GM21423 (cell line): Measurements from ENCODE around the gene SCYGR3.

Experiments
- ATAC-seq: cut with Tn5 transposase; IDR thresholded peaks from one replicate; pipeline ENCODE4 v1.9.1; 2021; ENCODE audit warnings: mild to moderate bottlenecking, moderate library complexity; ENCODE audit not compliant: unreplicated experiment

Gene SCYGR3, protein sequence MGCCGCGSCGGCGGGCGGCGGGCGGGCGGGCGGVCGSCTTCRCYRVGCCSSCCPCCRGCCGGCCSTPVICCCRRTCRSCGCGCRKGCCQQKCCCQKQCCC

DNA sequence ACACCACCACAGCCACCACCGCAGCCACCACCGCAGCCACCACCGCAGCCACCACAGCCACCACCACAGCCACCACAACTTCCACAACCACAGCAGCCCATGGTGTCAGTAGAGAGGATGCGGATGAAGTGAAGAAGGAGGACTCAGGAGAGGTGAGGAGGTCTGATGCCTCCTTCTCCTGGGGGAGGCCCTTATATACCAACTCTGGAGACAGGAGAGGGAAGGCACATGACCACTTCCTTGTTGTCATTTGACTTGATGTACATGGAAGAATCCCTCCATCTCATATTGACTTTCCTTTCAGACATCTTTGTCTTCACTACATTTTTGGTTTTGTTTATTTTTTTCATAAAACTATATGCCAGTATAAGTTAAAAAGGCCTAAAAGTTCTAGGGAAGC lies at the start of gene SCYGR3:
SCYGR3 (minus strand) TSS at position 101 of the 400 bp plus-strand sequence; CDS start at position 101, 0 bp downstream.
- ATAC-seq = no peak

DNA sequence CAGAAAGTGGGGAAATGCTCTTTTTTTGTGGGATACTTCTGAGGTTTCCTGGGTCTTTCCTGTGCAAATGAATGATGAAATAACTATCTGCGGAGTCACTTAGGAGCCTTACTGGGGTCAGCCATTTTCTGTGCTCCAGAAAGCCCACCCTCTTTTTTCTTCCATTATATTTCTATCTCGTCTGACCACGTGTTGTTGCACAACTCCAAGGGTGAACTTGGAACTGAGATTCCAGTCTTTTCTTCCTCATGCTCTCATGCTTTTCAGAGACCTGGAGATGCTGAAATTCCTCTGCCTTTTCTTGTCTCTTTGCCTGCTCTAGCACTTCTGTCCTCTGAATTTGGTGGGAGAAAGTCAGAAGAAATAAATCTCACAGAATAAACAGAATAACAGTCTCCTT lies 47.2 kb upstream of the SCYGR3 start:
- ATAC-seq = no peak

DNA sequence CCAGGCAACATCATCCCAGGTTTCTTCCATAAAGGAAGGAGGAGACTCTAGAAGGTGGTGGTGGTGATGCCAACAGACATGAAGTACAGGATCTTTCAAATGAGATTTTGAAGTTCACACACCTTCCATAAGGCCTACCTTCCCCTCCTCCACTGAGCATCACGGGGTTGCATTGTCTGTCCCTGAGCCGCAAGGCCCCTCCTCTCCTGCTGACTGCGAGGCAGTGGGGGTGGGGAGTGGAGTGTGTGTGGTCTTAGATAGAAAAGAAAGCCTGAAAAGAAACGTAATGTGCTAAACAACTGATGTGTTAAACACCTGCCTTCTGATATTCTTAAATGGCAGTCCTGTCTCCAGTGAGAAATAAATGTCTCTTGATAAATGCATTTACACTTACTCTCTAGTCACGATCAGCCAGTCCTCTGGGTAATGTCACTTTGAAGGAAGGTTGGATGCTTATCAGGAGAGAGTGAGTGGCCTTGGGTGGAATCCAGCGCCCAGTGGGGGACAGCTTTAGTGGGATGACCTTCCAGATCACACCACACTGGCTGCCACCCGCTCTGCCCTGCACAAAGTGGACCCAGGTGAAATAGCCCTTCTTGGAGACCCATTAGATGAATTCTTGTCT lies 46.5 kb upstream of the SCYGR3 start:
- ATAC-seq = no peak

DNA sequence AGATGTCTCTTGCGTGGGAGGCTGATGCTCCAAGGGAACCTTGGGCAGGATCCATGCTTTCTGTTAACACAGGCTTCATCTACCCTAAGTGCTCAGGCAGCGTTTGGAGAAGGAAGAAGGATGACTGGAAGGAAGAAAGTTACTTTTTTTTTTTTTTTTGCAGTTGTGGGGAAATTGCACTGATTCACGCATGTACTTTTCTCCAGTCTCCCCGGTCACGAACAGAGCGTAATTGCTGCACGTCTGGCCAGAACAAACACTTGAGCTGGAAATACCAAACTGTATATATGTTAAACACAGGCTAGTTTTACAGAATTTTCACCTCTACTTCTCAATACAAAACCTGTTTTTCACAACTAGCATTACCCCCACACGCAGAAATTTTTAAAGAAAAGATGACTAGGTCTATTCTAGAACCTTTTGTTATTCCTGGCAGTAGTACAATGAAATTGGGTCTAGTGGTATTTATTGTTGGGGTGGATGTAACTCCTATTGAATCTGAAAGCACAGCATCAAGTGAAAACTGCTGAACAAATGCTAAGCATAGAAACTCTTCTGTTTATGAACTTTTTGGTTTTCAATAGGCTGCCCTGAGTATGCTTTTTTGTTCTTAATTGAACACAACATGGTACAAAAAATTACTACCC lies 42.7 kb upstream of the SCYGR3 start:
- ATAC-seq = no peak

DNA sequence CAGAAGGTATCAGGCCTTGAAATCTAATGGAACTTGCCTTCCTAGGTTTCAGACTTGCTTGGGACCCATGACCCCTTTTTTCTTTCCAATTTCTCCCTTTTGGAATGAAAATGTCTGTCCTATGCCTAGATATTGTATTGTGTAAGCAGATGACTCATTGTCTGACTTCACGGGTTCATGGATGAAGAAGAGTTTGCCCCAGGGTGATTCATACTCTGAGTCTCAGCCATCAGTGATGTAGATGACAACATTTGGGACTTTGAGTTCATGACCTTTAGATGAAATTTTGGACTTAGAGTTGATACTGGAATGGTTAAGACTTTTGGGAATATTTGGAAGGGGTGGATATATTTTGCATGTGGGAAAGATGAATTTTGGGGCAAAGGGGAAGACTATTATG lies 40.8 kb upstream of the SCYGR3 start:
- ATAC-seq = no peak

DNA sequence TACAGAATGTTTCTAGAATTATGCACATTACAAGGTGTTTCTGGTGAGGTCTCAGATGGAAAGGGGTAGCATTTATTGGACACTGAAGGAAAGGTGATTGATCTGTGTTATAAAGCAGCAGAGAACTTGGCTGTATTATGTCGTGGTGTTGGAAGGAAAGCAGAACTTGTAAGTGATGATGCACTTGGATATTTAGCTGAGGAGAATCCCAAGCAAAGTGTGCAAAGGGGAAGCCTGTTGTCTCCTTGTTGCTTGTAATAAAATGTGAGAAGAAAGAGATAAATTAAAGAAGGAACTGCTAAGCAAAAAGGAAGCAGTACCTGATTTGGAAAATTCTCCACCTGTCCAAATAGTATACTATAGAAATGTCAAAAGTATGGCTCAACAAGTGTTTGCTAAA lies 39.8 kb upstream of the SCYGR3 start:
- ATAC-seq = no peak

DNA sequence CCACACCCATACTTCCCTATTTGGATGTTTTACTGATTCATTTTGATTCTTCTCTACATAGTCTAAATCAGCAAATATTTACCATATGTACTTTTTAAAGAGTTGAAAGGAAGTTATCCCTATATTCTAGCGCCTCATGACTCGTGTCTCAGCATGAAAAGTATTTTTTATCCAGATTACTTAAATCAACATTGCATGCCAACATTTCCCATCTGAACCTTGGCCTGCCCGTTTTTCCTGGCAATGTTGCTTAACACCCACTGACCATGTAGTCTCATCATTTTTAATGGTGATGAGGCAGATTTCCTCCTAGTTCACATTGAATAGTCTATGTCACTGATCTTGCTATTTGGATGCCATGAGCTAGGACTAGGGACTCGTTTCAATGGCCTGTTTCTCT lies 38.8 kb upstream of the SCYGR3 start:
- no peak for ATAC-seq

DNA sequence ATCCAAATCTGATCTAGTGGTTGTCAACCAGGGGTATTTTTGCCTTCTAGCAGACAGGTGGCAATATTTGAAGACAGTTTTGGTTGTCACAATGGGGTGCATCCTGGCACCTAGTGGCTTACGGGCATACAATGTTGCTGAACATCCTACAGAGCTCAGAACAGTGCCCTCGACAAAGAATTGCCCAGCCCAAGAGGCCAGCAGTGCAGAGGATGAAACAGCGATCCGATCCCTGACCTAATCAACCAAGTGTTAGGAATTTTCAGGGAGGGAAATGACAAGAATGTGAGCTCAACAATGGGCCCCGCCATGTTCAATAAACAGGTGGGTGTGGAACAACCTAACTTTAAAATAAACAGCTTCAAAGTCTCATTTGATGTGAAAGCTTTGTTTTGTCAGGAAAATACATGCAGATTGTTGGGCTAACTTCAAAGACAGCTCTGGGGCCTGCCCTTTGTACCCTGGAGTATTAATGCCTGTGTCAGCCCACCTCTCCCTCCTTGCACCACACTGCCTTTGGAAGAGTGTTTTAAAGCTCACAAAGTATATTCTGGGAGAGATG lies 29.4 kb upstream of the SCYGR3 start:
- ATAC-seq = no peak

DNA sequence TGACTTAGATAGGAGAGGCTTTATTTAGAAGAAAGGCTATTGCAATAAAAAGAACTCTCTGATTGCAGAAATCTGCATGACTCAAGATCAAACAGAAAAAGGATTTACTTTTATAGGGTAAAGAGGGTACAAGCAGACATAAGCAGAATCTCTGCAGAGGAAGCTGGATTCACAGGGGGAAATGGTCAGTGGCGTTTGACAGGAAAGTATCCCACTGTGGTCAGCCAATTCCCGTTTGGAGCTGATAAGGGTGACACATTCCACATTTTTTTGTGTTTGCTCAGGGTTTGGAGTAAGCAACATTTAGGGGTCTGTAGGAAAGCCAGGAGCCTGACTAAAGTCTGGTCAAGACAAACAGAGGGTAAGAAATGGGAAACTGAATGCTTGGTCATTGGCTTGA lies 28.0 kb upstream of the SCYGR3 start:
- no peak for ATAC-seq

DNA sequence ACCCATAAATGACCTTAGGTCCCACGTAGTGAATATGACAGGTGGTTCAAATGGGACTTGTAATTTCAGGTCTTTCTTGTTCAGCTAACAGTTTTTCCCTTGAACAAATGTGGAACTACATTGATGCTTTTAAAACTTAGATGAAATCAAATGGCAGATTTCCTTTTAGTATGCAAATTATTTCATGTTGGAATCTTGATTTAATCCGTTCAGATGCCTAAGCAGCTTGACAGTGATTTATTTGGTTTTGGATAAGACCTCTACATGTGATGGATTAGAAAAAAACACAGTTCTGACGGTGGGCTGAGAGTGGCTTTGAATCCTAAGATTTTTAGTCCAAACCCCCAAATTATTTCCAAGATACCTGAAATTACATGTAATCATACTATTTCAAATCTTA lies 19.6 kb upstream of the SCYGR3 start:
- ATAC-seq = no peak

DNA sequence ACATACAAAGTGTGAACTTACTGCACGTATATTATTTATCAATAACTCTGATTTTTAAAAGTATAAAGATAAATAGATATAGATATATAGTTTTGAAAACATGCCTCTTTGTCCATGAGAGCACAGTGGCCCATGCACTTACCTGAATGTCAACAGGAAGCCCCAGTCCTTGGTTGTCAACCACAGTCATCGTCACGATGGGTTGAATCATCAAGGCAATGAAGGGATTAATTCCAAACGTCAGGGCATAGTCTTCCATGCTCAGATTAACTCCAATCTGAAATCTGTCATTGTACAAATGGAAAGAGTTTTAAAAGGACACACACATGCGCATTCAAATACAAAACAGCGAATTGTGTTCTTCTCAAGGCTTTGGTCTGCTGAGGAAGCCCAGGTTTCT lies 18.2 kb upstream of the SCYGR3 start:
- no peak for ATAC-seq

DNA sequence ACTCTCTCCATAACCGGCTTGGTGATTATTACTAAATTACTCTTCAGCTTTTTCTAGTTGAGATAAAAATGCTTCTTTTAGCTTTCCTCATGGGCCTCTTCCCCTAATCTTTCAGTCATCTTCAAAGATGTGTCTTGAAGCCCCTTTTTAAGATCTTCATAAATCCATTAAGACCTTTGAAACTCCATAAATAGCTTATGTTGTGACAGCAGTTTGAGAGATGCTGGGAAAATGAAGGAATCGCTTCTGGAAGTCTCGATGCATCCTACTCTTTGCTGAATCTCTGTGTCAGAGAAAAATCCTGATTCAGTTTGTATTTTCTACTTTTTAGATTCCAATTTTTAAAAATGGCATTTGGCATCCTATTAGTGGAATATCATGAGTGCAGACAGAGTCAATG lies 15.7 kb upstream of the SCYGR3 start:
- no peak for ATAC-seq

DNA sequence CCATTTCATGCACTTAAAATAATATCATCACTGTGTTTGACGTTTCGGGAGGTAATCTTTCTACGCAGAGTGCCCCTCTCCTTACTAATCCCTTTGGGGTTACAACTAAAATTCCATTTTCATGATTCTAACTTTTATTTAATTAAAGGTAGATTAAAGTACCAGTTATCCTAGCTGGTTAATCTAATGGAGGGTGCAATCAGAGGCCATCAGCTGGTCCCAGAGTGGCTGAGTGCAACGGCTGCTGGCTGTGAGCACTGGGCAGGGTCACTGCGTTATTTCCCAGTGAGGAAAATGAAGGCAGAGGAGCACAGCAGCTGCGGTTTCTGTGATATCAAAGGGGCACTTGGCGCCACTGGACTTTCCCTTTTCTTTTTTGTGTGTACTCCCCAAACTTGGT lies 14.8 kb upstream of the SCYGR3 start:
- ATAC-seq = no peak

DNA sequence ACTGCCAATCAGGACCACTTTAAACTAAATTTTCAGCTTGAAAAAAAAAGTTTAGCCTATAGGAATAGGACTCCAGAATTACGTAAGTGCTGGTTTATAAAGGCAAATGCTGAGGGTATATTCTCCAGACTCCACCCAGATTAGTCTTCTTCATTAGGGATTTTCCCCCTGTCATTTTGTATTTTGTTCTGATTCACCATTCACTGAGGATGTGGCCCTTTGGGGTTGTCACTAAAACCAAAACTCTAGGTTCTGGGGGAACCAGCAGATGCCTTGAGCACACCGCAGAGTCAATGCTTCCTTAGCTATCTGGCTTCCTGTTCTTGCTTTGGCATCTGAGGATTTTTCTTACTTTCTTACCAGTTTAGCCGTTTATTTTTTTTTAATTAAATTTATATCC lies 13.1 kb upstream of the SCYGR3 start:
- peak; percentile 69 for ATAC-seq

DNA sequence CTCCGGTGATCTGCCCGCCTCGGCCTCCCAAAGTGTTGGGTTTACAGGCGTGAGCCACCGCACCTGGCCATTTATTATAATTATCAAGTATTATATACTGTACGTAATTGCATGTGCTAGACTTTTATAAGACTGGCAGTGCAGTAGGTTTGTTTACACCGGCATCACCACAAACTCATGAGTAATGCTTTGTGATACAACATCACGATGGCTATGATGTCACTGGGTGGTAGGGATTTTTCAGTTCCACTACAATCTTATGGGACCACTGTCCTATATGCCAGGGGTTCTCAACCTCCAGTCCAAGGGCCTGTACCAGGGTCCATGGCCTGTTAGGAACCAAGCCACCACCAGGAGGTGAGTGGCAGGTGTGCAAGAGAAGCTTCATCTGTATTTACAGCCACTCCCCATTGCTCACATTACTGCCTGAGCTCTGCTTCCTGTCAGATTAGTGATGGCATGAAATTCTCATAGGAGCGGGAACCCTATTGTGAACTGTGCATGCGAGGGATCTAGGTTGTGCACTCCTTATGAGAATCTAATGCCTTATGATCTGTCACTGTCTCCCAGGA lies 12.0 kb upstream of the SCYGR3 start:
- no peak for ATAC-seq

DNA sequence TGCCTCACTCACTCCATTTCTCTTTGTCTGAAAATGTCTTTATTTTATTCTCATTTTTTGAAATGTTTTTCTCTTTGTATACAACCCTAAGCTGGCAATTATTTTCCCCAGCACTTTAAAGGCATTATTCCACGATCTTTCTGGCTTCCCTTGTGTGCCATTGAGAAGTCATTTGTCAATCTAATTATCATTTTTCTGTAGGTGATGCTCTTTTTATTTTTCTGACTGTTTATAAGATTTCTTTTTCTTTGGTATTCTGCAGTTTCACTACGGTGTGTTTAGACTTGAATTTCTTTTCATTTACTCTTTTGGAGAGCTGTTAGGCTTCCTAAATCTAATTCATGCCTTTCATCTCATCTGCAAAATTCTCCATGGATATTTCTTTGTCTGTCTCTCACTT lies 10.8 kb upstream of the SCYGR3 start:
- ATAC-seq = no peak

DNA sequence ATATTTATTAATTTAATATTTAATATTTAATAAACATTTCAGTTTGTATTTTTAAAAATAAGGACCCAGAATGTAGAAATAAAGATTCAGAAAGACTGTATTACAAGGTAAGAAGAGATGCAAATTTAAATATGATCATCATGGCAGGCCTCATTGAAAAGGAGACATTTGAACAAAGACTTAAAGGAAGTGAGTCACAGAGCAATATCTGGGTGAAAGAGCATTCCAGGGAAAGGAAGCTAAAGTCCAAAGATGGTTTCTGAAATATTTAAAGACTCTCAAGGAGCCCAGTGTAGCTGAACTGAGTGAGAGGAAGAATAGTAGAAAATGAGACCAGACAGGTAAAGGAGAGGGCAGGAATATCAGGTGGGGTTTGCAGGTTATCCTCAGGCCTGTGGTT lies 8.6 kb upstream of the SCYGR3 start:
- ATAC-seq = no peak

DNA sequence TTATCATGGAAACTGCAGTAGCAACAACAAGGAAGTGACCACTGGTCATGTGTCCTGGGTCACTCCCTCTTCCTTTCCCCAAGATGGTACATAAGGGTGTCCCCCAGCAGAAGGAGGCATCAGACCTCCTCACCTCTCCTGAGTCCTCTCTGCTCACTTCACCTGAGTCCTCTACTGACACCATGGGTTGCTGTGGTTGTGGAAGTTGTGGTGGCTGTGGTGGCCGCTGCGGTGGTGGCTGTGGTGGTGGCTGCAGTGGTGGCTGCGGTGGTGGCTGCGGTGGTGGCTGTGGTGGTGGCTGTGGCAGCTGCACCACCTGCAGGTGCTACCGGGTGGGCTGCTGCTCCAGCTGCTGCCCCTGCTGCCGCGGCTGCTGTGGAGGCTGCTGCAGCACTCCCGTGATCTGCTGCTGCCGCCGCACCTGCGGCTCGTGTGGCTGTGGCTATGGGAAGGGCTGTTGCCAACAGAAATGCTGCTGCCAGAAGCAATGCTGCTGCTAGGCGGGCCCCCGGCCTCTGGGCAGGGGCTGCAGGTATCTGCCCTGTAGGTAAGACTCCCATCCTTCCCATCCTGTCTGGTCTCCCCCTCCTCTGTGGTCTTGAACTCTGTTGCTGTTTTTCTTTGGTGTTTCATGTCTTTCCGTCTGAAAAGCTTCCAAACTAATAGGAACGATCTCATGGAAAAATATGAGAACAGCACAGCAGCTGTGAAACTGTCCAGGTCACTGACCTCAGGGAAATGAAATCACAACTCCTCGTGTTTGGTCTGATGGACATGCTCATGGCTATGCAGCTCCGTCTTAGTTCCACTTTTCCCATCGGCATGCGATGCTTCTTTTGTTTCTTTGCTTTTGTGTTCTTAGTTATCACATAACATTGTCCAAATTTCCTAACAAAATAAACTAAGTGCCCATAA lies 2.9 kb upstream of the SCYGR3 start, which contains the start of gene SCYGR4:
SCYGR4 (plus strand) TSS at position 183 of the 915 bp plus-strand sequence; CDS start at position 183, 0 bp downstream.
- no peak for ATAC-seq

DNA sequence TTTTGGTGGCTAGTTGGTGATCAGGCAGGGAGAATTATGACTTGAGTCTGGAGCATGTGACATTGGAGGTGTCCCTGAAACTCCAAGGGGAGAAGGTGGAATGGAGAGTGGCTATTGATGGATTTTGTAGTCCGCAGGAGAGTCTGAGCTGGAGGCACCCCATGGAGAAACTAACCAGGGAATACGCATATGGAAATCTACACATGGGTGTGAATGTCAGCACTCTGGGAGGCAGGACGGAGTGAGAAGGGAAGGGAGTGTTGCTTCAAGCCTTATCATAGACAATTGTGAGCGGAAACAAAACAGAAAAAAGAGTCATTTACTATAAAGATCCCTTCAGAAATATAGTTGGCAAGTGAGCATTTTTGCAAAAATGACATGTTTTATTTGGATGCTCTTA lies 2.0 kb upstream of the SCYGR3 start:
- ATAC-seq = no peak

DNA sequence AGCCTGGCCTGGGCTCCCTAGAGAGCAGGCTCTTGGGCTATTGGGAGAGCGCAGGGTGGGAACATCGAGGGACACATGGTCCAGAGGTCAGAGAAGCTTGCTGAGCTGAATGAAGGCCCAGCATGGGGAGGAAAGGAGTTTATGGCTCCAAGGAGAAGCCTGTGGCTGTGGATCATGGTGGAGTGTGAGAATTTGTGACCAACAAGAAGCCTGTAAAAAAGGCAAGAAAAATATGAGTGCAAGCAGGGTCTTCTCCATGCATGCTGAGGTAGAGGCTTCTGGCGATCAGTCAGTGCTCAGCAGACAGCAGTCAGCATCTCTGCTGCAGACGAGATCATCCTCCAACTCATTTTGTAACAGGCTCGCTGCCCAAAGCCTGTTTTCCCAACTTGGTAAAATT lies 1.3 kb upstream of the SCYGR3 start:
- ATAC-seq = no peak

DNA sequence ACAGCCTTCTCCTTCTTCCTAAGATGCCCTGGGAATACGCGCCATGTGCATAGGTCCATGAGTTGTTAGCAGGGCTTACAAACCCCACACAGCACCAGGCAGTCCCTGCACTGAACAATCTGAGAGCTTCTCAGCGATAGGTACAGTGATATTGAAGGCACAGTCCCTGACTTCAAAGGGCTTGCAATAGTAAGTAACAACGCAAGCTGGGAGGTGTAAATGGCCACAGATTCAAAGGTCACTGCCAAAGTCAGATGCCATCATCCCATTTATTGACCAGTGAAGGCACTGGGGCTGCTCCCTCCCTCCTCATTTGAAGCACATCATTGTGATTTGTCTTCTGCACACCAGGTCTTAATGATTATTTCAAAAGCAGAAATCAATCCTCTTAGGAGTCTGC lies 541 bp upstream of the SCYGR3 start:
- ATAC-seq = no peak
